Measurements from ENCODE around the gene SHQ1.
A peak's percentile ranks its signal among the peaks of the same experiment; 100 is the strongest.

Gene SHQ1

DNA sequence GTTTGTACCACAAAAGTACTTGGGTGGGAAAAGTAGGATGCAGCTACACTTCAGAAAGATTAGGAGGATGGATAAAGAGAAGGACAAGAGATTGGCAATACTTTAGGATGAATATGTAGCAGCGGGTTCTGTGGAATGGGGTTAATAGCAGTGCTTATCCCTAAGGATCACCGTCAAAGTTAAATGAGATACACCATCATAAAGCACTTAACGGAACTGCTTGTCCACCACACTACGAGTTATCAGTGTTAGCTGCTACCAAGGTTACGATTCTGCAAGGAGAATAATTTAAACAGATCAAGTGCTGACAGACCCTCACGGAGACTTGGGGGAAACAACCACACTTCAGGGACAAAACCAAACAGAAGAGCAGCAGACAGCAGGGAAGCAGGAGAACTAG is 963 bp downstream of the SHQ1 start:
- DNase-seq, result no peak

- DNase-seq, result no peak
These were observed 2.1 kb downstream of the SHQ1 start for GRCh38 chr3:72846166-72846565.

DNA sequence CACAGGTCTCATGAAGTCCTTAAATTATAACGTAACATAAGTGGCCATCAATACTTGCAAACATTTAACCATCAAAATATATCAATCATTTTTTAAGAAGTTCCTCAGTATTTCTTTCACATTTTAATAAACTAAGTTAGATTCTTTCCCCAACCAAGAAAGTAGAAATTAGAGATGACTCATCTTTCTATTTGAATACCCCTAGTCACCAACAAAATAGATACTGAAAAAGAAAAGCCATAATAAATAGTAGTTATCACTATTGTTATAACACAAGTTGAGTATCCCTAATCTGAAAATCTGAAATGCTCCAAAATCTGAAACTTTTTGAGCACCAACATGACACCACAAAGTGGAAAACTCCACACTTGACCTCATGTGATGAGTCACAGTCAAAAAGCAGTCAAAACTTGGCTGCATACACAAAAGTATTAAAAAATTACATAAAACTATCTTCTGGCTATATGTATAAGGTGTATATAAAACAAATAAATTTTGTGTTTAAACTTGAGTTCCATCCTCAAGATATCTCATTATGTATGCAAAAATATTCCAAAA is 3.7 kb downstream of the SHQ1 start:
- DNase-seq, result no peak

- no peak for DNase-seq
These were observed 9.2 kb downstream of the SHQ1 start for GRCh38 chr3:72839057-72839456.

DNA sequence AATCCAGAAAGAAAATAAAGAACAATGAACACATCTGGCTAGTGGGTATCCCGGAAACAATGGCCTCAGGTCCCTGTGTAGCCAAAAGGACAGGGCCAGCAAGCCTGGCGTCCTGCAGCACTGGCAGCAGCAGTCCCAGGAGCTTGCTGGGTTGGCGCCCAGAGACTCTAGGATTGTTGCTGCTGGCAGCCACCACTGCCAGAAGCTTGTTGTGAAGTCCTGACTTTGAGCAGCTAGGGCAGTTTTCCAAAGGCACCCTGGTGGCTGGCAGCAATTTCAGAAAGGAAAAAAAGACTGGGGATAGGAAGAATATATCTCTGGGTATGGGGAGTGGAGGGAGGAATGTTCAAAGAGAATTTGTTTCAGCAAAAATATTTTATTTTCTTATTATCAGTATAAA is 11.3 kb downstream of the SHQ1 start:
- DNase-seq, result no peak

GRCh38 chr3:72836416-72836815 is 11.8 kb downstream of the SHQ1 start:
- DNase-seq, result no peak

DNA sequence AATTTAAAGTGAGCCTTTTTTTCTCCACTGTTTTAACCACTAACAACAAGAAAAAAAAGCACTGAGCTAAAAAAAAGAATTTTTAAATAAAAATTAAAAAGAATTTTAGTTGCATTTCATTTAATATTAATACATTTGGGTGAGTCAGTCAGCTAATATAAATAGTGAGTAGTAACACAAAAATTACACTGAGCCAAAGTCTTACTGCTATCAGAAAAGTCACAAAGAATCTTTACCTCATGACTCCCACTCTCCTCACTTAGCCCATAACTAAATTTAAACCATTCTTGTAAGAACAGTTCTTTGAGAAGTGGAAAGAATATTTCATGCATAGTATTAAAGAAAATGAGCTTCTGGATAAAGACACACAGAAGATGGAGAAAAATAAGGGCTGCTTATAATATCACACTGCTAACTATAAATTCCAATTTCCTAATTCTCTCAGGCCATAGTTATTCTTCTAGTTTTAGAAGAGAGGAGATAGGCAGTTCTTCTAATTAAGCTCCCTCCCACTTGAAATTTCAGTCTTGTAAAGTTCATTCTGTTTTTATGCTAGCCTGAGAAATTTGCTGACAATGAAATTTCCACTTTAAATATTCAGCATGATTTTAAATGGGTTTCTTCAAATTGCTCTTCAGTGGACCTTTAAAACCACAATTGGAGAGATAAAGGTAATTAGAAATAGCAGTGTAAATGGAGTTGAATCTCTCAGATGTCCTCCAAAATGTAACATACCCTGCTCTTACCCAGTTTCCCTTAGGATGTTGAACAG is 17.6 kb downstream of the SHQ1 start:
- no peak for DNase-seq

DNA sequence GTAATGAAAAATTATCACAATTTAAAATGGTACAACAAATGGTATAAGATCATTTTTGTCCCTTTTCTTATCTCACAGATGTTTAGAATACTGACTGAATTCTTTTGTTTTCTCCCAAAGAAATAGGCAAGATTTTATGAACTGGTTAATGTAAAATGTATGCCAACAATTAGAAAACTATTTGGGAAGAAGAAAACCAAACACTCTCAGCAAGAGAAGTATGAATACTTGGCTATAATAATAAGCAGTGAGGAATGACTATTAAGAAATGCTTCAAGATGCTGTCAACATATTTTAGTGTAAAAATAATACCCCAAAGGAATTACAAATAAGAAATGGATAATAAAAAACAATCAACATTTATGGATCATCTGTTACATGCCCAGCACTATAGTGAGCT is 18.5 kb downstream of the SHQ1 start:
- DNase-seq, result no peak

GRCh38 chr3:72821161-72821781 is 27.0 kb downstream of the SHQ1 start:
- DNase-seq, result no peak

DNA sequence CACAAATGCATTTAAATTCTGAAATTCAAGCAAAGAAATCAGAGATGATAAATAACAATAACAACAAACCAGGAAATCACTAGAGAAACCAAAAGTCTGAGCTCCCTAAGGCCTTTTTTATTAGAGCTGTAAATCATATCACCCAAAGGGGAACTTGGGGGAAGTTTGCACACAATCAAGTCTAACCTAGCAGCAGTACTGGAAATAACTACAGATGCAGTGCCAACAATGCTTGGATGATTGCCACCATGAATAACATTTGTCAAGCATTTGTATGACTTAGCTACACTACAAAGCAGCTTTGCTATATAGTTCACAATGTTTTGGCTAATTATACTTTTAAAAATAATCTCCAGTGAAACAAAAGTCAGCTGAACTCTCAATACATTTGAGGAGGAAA is 27.8 kb downstream of the SHQ1 start:
- DNase-seq, result no peak

- DNase-seq, result no peak
These were observed 29.3 kb downstream of the SHQ1 start for GRCh38 chr3:72818905-72819304.

DNA sequence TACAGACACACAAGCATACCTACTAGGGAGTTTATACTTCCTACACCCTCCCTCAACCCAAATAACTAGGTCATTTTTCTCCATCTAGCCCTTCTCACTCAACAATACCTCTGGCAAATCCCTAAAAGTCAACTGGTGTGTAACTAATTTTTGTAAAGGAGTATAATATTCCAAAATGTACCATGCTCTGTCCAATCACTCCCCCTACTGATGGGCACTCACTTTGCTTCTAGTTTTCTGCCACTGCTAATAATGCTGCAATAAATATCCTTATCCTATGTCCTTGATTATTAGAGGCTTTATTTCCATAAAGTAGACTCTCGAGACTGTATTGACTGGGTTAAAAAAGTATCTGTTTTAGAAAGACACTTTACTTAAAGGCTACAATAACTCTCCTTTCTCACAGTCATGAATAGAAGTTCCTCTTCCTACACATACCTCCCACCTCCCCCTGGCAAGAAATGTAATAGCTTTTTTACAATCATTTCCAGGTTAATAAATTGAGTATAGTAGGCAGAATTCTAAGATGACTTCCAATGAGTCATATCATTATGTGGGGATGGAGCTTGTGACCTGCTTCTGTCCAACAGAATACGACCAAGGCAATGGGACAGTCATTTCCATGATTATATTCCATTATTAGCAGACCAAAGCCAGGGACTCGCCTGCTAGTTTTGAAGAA is 30.0 kb downstream of the SHQ1 start:
- DNase-seq, result peak; percentile 7

- DNase-seq, result no peak
These were observed 31.3 kb downstream of the SHQ1 start for GRCh38 chr3:72816862-72817355.

GRCh38 chr3:72814308-72814707 is 33.9 kb downstream of the SHQ1 start:
- DNase-seq, result no peak

DNA sequence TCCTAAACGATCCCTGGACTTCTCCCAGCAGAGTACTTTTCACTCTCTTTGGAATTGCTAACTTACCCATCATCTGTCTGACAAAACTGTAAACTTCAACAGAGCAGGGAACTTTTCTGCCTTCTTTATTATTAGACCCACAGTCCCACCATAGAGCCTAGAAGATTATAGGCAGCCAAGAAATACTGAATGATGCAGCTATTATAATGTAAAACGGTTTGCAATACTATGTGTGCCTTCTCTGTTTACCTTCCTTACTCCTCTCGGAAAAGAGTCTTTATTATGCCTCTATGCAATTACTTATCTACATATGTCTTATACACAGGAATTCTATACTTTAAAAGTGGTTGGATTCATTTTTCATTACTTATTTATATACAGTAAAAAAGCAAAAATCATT is 36.0 kb downstream of the SHQ1 start:
- DNase-seq, result no peak

- no peak for DNase-seq
These were observed 36.7 kb downstream of the SHQ1 start for GRCh38 chr3:72811571-72811970.

DNA sequence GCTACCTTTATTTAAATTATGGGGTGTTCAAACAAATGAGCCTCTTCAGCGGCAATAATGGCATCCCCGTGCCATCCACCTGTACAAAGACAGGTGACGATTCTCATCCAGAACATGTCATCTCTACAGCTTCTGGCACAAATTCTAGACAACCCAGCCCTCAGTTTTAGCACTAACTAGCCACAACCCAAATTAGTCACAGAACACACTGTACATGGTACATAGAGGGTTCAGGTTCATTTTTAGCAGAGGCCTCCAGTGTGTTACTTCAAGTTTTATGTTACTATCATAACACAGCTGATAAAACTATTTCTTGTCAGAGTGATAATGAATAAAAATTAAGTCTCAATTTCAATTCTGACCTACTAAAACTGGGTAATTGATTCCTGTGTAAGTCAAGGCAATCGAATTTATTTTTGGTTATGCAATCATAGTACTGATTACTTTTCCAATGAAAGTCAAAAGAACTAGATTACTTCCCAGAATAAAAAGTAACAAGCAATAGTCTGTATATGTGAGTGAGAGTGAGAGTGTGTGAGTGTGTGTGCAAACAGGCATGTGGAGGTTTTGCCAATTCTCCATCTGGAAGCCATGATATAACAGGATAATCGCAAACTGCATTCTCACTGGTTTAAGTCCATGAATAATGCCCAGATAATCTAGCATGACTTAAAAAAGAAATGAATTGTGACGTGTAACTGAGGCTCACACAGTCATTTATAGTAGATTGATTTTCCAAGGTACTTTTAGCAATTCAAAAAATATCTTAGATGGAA is 37.4 kb downstream of the SHQ1 start:
- no peak for DNase-seq

- no peak for DNase-seq
These were observed 38.2 kb downstream of the SHQ1 start for GRCh38 chr3:72810063-72810462.

DNA sequence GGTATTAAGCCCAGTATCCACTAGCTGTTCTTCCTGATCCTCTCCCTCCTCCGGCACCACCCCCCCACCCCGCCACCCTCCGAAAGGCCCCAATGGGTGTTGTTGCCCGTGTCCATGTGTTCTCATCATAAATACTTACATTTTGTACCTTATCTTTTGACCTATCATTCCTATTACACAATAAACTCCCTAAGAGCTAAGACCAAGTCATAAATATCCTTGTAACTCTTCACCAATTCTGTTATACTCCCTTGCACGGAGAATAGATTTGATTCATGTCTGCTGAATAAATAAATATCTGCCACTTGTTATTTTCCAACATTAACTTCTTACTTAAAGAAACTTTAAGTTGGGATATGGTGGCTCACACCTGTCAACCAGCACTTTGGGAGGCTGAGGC is 43.9 kb downstream of the SHQ1 start:
- no peak for DNase-seq

DNA sequence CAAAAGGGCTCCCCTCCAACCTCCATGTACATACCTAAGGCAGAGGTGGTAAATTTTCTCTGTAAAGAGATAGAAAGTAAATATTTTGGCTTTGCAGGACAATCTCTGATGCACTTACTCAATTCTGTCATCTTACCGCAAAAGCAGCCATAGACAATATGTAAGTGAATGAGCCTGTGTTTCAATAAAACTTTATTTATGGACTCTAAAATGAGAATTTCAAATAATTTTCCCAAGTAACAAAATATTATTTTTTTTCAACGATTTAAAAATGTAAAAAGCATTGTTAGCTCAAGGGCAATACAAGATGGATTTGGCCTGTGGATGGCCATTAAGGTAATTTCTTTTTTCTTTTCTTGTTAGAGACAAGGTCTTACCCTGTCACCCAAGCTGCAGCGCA is 44.7 kb downstream of the SHQ1 start:
- no peak for DNase-seq

DNA sequence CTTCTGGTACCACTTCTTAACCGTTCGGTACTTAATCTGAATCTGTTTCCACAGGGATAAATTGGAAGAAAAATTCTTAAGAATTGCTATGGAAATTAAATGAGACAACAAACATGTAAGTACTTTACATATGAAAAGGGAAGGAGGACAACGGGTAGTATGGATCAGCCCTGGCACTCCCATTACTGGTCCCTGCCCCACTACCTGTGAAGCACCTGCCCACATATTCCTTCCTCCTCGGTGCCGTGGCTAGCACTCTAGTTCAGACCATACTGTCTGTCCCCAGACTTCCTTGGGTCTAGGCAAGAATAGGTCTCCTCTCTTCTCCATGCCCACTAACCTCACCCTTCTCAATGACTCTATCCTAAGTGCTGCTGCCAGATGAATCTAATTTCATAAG is 46.2 kb downstream of the SHQ1 start:
- DNase-seq, result no peak

GRCh38 chr3:72800869-72801268 is 47.4 kb downstream of the SHQ1 start:
- no peak for DNase-seq

All from CD4-positive, alpha-beta T cell treated with Interleukin-10 for 1 hour (primary cell).